Measurements from ENCODE around the gene CENPB. TPM values are rescaled to one million over a fixed set of nuclear protein-coding genes. Genes with fewer than 3 reads are reported as not detected.

The CENPB gene
- total RNA-seq, 1 donor from 2014 or later: 173 TPM

DNA sequence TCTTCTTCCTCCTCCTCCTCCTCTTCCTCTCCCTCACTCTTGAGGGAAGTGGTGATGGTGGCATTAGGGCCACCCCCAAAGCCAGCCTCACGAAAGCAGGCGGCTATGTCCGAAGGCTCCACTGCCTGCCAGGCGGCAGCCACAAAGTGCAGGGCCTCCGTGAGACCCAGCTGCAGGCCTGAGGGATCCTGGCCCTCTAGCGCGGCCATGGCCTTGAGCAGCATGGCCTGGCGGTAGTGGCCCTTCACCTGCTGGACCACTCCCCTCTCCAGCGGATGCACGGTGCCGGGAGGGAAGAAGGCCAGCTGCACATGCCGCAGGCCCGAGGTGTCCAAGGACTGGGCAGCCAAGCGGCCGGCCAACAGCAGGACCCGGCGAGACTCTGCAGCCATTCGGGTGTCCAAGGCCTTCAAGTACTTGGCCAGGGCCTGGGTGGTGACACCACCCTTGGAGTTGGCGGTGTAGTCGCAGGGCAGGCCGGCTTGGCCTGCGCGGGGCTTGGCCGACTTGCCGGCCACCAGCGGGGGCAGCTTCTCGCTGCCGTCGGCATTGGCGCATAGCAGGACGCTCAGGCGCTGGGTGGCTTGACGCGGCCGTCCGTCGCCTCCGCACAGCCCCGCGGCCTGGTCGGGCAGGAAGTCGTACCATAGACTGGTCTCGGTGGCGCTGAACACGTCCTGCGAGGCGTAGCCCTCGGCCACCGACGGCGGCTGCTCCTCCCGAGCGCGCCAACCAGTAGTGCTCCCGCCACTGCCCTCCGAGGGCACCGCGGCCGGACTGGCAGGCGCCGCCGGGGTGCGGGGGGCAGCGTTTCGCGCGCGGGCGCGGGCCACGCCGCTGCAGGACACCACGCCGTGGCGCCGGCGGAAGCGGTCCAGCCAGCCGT lies 1.1 kb downstream of the CENPB start:
- H3K4me3 ChIP-seq: peak overlapping the region; percentile 67 to 94
- TF ChIP-seq, protein P1, sequence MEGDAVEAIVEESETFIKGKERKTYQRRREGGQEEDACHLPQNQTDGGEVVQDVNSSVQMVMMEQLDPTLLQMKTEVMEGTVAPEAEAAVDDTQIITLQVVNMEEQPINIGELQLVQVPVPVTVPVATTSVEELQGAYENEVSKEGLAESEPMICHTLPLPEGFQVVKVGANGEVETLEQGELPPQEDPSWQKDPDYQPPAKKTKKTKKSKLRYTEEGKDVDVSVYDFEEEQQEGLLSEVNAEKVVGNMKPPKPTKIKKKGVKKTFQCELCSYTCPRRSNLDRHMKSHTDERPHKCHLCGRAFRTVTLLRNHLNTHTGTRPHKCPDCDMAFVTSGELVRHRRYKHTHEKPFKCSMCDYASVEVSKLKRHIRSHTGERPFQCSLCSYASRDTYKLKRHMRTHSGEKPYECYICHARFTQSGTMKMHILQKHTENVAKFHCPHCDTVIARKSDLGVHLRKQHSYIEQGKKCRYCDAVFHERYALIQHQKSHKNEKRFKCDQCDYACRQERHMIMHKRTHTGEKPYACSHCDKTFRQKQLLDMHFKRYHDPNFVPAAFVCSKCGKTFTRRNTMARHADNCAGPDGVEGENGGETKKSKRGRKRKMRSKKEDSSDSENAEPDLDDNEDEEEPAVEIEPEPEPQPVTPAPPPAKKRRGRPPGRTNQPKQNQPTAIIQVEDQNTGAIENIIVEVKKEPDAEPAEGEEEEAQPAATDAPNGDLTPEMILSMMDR (IDR thresholded peaks at IDR 0.05): no peak
- intact Hi-C loops (cut with DNase I): loop anchor here (1.0 to 2.0 kb wide), 4 partner anchors 17 to 385 kb away; partner anchors contain the start of genes AP5S1 and MAVS
- DNase-seq (ENCODE audit: low spot score in 2 of 2): no peak
- H3K4me1 ChIP-seq: peaks cover 20 to 31% of the 10 kb centered on the region in 2 donors
- H3K9me3 ChIP-seq: no peaks in the 10 kb centered on the region
- H3K27ac ChIP-seq: peak overlapping the region; percentile 82 to 89
- H3K36me3 ChIP-seq: peaks cover 0 to 12% of the 10 kb centered on the region in 2 donors
- H3K27me3 ChIP-seq: no peaks in the 10 kb centered on the region

DNA sequence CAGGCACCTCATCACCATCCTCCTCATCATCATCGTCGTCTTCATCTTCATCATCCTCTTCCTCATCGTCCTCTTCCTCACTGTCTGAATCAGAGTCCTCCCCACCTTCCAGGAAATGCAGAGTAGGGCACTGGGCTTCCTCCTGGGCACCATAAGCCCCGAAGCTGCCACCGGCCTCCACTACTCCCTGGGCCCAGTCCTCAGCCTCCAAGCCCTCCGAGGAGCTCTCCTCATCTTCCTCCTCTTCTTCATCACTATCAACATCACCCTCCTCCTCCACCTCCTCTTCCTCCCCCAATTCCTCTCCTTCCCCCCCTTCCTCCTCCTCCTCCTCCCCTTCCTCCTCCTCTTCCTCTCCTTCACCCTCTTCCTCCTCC lies 1.7 kb downstream of the CENPB start:
- DNase-seq (ENCODE audit: low spot score in 2 of 2): no peak
- Histone ChIP-seq H3K36me3 (peaks cover 0 to 12% of the 10 kb centered on the region in 2 donors), H3K9me3 (no peaks in the 10 kb centered on the region), H3K4me3 (peak overlapping the region; percentile 67 to 94), H3K27ac (peak overlapping the region; percentile 82 to 89), H3K4me1 (peaks cover 20 to 31% of the 10 kb centered on the region in 2 donors), H3K27me3 (no peaks in the 10 kb centered on the region)
- TF ChIP-seq, protein P1 (IDR thresholded peaks at IDR 0.05): no peak
- intact Hi-C loops (cut with DNase I): no loop called here

DNA sequence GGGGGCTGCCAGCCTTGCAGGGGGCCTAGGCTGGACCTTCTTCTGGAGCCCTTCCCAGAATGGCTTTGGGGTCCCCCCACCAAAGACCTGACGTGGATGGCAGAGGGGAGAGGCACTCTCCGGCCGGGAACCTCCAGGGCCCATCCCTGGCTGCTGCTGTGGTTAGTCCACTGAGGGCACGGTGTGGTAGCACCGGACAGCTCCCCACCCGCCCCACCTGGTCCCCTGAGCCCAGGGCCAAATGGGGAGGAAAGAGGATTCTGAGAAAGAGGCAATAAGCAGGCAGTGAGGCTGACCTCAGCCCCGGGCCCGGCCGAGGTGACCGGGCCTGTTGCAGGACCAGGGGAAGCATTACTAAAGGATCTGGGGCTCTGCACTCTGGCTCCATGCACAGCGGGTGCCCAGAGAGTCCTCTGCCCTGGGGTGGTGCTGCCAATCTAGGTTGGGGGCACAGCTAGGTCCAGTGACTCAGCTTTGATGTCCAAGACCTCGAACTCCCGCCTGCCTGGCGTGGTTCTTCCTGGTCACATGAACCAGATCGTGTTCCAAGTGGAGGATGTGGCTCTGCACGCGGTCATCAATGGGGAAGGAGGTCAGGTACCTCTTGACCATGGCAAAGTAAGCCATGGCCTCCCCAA lies 2.2 kb downstream of the CENPB start:
- TF ChIP-seq, protein P1 (IDR thresholded peaks at IDR 0.05): no peak
- H3K4me1 ChIP-seq: peaks cover 20 to 31% of the 10 kb centered on the region in 2 donors
- DNase-seq (ENCODE audit: low spot score in 2 of 2): no peak

DNA sequence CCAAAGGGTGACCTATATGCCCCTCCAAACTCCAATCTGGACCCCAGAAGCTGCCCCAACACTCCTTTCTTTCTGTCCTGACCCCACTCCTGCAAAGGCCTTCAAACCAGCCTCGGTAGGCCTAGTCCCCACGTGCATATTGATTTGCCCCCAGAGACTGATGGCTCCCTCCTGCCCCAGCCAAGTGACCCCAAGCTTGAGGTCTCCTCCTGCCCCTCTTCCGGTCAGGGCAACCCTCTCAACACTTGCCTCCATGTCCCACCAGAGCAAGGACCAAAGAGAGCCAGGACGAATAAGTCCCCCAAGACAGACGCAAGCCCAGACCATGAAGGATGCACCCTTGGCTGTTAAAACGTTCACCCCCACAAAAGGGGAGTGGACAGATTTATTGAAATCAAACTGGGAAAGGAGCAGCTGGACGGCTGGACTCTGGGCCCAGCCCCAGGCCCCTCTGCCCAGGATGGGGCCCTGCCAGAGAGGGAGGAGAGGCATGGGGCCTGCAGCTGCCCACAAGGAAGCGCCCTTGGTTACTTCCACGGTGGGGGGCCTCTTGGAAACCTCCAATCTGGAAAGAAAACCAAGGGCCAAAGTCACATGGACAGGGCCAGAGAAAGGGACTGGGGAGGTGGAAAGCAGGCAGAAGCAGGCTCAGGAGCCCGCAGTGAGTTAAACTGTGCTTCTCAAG lies 2.9 kb downstream of the CENPB start:
- Histone ChIP-seq H3K27ac (peak overlapping the region; percentile 46 to 82), H3K4me3 (peak overlapping the region in 1 of 2 donors; percentile 94), H3K4me1 (peaks cover 20 to 31% of the 10 kb centered on the region in 2 donors)

More for the DNA sequence above, 2.2 kb downstream of the CENPB start:
- intact Hi-C loops (cut with DNase I): no loop called here
- H3K27me3 ChIP-seq: no peaks in the 10 kb centered on the region
- H3K36me3 ChIP-seq: peaks cover 0 to 12% of the 10 kb centered on the region in 2 donors
- H3K4me3 ChIP-seq: peak overlapping the region in 1 of 2 donors; percentile 94
- no peaks in the 10 kb centered on the region for H3K9me3 ChIP-seq
- H3K27ac ChIP-seq: peak overlapping the region; percentile 82 to 89

DNA sequence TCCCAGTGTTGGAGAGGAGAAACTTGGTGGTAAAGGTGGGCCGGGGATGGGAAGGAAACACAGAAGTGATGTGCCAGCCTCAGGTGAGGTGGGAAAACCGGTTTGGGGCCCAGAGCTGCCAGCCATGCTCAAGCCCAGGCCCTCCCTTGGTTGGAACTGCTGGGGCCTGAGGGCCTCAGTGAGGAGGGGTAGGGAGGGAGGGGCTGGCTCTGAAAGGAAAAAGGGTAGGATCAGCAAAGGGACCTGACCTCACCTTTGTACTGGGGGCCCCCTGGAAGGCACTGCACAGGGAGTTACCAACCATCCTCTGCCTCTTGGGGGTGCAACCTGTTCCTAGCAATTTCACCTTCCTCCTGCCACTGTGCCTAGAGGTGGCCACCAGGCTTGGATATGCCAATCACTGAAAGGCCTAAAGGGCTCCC lies 3.5 kb downstream of the CENPB start:
- TF ChIP-seq, protein P1 (IDR thresholded peaks at IDR 0.05): no peak
- H3K36me3 ChIP-seq: peaks cover 0 to 12% of the 10 kb centered on the region in 2 donors
- intact Hi-C loops (cut with DNase I): no loop called here

More for the DNA sequence above, 2.9 kb downstream of the CENPB start:
- Histone ChIP-seq H3K36me3 (peaks cover 0 to 12% of the 10 kb centered on the region in 2 donors), H3K27me3 (no peaks in the 10 kb centered on the region), H3K9me3 (no peaks in the 10 kb centered on the region)
- TF ChIP-seq, protein P1 (IDR thresholded peaks at IDR 0.05): no peak
- no peak for DNase-seq (ENCODE audit: low spot score in 2 of 2)
- intact Hi-C loops (cut with DNase I): no loop called here

More for the DNA sequence above, 3.5 kb downstream of the CENPB start:
- no peaks in the 10 kb centered on the region for H3K27me3 ChIP-seq
- H3K4me3 ChIP-seq: no peak overlapping the region
- no peak for DNase-seq (ENCODE audit: low spot score in 2 of 2)
- no peak overlapping the region for H3K27ac ChIP-seq
- peaks cover 25 to 35% of the 10 kb centered on the region in 2 donors for H3K4me1 ChIP-seq
- H3K9me3 ChIP-seq: no peaks in the 10 kb centered on the region

All from ascending aorta (tissue), 2 donors.